HG03060 (cell line): ENCODE data around the gene HSPA12A.
"Not testable (repeated sequence)": the region's sequence is repeated elsewhere in the genome, so short reads cannot be mapped to it uniquely, and the experiment has no call there.

Experiments
- ATAC-seq: cut with Tn5 transposase; IDR thresholded peaks from one replicate; pipeline ENCODE4 v1.9.1; 2021; ENCODE audit warnings: low read depth, moderate number of reproducible peaks; ENCODE audit not compliant: unreplicated experiment

The HSPA12A gene

DNA sequence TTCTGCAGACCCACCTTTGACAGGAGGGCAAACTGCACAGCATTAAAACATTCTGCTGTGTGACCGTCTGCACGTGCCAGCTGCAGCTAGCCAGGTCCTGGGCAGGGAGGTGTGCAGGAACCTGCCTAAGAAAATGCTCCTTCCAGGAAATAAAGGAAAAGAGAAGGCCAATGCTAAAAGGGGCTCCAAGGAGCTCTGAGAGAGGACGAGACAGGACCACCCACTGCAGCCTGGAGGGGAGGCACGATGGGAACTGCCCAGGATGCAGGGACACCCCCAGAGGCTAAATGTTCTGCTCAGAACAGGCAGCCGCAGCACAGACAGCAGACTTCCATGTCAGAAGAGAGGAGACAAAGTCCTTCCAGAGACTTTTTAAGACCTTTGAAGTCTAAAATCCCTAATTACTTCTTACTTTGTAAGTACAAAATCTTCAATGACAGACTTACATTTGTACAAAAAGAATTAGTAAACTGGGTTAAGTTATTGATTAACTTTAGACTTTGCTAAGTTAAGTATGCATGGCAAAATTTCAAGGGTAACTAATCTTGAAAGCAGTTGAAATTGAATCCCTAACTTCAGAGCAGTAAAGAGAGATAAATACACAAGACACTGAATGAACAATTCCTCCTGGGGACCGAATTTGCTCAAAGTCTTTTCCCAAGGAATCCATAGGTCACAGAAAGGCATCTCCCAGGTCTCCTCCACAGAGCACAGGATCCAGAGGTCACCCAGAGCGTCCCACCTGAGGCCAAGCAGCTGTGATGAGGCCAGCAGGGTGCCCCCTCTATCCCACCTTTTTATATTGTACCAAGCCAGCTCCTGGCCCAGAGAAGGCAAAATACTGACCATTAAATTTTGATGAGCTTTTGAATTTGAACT lies 21.5 kb downstream of the HSPA12A start:
- no peak for ATAC-seq

DNA sequence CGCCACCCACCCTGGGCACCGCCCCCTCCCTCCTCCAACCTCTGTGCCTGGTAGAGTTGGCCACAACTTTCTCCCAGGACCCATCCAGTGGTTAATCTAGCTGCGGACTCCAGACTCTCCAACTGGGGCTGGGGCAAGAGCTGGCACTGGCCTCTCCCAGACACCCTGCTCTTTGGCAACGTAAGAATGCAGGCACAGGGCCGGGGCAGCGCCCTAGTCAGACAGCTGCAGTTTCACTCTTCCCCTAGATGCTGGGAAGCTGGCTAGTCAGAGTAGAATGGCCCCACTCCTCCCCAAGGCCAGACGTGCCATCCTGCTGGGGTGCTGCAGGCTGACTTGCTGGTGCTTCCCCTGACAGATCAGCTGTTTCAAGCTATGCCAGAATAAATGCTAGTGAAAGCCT lies 22.1 kb downstream of the HSPA12A start:
- ATAC-seq: no peak

DNA sequence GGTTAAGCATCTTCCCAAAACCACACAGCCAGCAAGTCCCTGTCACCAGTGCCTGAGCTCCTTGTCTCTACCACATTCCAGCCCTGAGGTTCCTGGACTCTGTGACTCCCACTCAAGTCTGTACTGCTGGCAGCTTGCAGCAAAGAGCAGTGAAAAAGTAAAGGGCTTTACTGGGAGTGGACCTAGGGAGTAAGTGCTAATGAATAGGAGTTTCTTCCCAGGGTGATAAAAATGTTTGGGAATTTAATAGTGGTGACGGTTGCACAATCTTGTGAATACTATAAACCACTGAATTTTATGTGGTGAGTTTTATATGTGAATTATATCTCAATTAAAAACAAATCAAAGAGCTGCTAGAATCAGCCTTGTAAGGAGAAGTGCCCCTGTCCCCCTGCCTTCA lies 22.6 kb downstream of the HSPA12A start:
- no peak for ATAC-seq

DNA sequence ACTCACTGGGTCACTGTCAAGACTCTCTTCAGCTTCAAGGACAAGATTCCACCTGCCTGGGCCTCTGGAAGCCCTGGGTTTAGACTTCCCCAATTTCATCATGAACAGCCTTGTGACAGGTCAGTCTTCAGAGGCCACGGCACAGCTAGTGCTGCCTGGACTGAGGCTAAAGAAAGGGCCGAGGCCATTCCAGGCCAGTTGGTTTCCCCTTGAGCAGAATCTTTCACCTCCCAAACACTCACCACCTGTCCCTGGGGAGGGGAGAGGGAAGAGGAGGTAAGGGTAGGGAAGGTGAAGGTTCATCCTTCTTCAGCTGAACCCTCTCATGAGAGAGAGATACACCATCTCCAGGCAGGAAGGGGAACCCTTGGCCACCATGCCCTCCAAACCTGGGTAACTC lies 24.3 kb downstream of the HSPA12A start:
- ATAC-seq: no peak

DNA sequence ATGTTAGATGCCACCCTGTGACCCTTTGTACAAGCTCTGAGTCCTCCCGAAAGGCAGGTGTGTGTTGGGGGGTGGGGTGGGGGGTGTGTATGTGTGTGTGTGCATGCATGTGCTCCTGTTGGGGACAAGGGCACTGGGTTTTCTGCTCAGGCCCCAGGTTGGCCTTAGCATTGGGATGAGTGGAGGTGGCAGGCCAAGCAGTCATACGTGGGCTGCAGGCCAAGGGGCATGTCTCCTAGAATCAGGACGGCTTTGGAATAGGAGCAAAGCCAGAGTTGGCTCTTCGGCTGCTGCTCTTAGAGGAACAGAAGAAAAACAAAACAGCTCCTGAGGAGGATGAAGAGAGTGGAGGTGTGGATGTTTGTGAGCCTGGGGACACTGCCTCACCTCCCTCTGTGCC lies 26.0 kb downstream of the HSPA12A start:
- no peak for ATAC-seq

DNA sequence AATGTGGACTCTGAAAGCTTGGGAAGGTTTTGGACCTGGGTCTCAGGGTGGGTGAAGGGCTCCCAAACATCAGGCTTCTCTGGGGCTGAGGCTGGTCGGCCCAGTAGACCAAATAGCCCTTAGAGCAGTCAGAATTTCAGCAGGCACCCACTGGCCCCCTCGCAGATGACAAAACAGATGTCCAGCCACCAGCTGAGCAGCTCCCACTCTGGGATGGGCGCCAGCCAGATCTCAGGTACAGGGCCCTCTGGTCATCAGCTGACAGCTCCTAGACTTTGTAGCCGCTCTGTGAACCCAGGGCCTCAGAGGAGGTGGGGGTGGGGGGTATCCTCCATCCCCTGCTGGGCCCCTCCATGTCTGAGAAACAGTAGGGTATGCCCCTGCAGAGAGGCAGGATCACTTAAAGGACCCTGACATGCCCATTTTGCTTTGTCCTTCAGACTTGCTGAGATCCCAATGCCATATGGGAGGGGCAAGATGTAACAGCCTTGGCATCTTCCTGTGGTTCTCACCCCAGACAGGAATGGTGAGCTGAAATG lies 26.5 kb downstream of the HSPA12A start:
- ATAC-seq: no peak

DNA sequence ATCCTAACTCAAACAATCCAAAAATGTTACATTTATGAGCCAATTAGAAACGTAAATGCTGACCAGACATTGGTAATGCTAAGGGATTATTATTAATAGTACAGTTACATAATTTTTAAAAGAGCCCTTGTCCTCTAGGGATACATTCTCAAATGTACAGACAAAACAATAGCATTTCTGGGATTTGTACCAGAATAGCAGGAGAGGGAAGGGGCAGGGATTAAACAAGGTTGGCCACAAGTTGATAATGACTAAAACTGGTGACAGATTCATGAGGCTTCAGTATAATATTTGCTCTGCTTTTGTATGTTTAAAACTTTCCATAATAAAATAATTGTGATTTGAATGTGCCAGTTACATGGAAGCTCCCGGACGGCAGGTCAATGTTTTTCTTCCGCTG lies 27.0 kb downstream of the HSPA12A start:
- no peak for ATAC-seq

DNA sequence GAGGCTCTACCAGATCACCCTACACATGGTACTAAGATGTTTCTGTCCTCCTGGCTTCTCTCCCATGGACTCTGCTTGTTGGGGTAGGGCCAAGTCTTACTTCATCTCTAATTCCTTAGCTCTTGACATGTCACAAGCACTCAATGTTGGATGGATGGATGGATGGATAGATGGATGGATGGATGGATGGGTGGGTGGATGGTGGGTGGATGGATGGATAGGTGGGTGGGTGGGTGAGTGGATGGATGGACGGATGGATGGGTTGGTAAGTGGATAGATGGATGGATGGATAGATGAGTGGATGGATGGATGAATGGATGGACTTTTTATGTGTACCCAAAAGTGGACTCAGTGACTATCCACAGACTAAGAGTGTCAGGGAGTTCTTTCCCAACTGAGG lies 28.5 kb downstream of the HSPA12A start:
- no peak for ATAC-seq

DNA sequence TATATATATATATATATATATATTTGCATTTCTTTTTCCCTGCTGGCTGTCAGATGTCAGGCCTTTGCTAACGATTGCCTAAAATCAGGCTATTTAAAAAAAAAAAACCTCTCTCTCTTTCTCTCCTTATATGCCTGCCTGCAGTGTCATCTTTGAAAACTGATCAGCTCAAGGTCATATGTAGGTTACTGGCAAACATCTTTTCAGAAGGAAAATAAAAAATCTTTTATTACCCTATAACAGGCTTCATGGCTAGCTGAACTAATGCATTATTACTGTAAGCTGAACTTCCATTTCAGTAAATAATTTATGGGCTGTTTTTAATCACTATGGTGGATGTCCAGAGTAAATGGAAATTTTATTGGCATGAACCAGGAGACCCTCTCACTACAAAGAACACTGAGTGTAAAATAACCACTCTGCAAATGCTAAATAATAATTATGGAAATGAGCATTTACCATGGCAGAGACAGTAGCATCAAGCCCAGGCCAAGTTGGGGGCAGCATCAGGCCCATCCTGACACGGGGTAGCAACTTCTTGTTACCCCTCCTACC lies 29.3 kb downstream of the HSPA12A start:
- ATAC-seq: no peak

DNA sequence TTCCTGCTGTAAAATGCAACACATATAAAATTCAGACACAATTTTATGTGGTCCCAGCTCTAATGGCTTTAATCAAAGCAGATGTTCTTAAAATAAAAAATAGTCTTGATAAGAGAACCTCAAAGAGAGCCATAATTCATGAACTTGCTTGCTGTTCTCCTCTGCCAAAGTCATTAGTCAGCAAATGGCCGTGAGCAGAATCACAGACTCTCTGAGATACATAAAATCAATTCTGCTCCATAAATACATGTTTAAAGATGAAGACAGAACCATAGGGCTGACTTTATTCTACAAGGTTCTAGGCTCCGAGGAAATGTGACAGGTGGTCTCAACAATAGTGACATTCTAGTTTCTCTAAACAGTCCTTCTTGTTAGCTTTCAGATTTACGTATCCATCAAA lies 29.8 kb downstream of the HSPA12A start:
- no peak for ATAC-seq

DNA sequence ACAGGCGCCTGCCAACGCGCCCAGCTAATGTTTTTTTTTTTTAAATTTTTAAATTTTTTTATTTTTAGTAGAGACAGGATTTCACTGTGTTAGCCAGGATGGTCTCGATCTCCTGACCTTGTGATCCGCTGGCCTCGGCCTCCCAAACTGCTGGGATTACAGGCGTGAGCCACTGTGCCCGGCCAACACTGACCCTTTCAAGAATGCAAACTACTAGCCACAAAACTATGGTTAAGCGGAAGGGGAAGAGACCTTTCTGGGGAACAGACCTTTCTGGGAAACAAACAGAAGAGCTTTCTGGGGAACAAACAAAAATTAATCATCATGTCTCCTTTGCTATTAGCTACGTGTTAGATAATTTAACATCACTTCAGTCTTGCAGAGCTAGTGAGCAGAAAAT lies 30.6 kb downstream of the HSPA12A start:
- ATAC-seq: not testable (repeated sequence)

DNA sequence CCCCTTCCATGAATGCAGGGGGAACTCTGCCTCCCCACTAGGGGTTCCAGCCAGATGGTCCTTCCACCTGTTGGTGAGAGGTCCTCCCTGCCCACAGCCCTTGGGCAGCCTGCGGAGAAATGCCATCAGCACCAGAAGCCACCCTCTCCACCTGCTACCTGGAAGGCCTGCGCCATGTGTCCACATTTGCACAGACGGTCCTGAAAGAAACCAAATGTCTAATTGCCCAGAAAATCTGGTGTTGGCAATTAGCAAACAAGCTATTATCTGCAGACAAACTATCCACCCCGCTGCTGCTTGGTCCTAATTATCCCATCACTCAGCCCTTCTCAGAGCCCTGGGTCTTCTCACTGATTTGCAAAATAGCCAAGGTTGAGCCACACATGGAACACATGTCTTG lies 32.3 kb downstream of the HSPA12A start:
- no peak for ATAC-seq

DNA sequence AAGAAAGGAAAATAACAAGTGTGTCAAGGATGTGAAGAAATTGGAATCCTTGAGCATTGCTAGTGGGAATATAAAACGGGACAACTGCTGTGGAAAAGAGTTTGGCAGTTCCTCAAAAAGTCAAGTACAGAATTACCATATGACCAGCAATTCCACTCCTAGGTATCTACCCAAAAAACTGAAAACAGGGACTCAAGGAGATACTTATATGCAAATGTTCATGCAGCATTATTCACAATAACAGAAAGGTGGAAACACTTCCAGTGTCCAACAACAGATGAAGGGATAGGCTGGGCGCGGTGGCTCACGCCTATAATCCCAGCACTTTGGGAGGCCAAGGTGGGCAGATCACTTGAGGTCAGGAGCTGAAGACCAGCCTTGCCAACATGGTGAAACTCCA lies 33.5 kb downstream of the HSPA12A start:
- no peak for ATAC-seq

DNA sequence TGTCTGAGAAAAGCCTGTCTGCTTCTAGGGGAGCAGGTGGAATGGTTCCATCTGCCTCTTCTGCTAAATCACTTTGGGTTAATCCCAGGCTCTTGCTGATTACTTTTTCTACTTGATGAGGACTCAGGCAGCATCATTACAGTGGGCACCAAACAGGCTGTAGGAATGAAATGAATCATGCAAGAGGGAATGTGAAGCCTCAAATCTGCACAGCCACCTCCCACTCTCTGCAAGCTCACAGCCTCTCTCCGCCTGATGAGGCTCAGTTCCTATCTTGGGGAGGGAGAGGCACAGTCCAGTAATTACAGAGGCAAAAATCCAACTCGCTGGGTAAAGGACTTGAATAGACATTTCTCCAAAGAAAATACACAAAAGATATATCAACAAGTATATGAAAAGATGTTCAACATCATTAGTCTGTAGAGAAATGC lies 34.0 kb downstream of the HSPA12A start:
- no peak for ATAC-seq

DNA sequence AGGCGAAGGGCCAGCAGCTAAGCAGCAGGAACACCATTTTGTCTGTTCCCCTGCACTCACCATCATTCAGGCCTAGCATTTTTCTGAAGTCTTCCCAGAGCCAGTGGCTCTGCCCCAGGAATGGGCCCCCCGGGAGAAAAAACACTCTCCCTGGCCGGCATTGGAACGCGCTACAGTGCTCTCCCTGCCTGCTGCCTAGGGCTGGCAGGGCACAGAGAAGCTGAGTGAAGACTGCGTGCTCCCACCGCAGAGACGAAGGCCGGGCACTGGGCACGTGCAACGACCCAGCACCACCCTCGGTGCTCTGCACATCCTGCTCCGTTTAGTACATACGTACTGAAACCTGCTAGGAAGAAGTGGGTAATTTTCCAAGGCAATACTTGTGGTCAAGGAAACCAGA lies 34.4 kb downstream of the HSPA12A start:
- ATAC-seq: no peak

DNA sequence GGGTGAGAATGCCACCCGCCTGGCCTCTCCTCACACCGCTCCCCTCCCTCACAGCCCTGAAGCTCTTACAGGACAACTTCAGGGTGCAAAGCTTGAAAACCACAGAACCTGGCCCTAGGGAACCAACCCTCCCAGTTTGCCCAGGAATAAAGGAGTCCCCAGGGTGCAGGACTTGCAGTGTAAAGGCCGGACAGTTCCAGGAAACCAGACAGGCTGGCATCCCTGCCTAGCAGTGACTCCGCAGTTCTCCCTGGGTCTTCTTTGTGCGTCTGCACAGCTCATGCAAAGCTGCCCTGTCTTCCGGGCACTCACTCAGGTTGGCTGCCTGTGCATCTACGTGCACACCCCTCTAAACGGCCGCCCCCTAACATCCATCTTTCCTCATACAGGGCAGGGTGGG lies 36.1 kb downstream of the HSPA12A start:
- ATAC-seq: no peak

DNA sequence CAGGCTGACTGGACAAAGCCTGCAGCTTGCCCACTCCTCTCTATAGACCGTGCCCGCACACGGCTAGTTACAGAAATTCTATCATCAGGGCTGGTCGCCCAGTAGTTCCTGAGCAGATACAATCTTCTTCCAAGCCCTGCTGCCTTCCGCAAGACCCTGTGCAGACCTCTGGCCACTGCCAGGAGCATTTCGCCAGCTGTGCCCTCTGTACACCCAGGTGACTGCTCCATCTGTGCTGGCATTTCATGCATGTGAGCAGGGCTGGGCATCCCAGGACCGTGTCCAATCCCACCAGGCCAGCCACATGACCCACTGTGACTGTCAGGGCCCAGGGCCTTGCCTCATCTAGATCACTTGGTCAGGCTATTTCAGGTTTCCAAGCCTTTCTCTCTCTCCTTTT lies 36.9 kb downstream of the HSPA12A start:
- no peak for ATAC-seq

DNA sequence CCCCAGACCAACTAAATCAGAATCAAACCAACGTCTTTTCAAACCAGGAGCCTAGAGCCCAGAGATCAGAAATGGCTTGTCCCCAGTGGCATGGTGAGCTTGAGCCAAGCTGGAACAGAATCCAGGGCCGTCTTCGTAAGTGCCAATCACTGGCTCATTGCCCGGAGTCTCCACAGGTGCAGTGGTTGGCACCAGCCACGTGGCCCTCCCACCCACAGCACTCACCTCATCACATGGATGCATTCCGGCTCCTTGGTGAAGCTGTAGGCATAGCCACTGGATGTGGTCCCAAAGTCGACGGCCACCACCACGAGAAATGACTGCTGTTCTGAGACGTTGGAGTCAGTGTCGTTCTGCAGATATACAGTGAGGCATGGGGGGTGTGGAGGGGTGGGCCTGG lies 37.4 kb downstream of the HSPA12A start:
- ATAC-seq: no peak

DNA sequence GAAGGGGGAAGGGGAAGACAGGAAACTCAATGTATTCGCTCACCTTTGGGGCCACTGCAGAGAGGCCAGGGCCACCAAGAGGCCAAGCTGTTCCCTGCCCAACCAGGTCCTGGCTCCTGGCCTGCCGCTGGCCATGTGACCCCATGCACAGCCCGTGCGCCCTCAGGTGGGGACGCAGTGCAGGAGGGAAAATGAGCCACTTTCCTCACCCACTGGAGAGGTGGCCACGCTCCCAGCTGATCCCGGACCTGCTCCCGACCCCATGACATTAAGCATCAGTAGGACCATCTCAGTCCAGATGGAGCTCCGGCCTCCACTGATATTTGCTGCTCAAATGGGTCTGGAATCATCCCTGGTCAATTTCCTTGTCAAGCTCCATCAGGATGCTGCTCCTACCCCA lies 40.2 kb downstream of the HSPA12A start:
- no peak for ATAC-seq

DNA sequence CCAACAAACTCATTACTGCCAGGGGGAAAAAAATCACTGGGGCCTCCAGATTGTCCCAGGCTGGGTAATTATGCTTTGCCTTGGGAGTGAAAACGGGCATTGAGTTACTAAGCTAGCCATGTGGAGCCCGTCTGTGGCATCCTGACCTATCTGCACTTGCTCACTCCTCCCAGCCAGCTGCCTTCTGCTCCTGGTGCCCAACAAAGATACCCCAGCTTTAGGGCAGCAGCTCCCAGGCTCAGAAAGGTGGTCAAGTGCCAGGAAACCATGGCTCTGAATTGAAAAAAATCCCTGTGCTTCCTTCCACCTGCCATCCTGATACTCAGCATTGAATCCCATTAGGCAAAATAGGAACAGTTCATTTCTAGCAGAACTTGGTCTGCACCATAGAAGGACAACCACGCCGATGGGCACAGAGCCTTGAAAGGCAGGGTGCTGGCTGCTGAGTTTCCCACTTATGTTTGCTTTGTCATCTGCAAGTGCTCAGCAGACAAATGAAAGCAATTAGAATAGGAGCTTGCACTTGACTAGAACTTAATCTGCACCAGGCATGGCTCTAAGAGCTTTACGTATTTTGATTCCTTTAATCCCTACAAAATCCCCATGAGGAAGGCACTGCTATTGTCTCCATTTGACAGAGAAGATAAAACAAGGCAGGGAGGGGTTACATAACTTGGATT lies 42.8 kb downstream of the HSPA12A start:
- no peak for ATAC-seq

DNA sequence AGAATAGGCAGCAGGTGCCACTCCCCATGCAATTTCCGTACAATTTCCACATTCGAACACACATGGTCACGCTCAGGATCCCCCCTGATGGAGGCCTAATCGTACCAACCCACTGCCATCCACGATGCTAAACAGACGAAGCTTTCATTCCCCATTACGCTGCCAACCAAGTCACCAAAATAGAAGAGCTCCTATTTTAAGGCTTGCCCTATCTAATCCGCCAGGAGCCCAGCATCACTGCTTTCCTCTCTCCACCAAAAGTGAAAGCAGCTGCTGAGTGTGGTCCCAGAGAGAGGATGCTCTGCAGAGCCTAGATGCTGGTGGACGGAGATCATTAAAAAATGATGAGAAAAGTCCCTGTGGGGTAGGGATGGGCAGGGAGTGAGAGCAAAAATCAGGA lies 43.3 kb downstream of the HSPA12A start:
- ATAC-seq: no peak

DNA sequence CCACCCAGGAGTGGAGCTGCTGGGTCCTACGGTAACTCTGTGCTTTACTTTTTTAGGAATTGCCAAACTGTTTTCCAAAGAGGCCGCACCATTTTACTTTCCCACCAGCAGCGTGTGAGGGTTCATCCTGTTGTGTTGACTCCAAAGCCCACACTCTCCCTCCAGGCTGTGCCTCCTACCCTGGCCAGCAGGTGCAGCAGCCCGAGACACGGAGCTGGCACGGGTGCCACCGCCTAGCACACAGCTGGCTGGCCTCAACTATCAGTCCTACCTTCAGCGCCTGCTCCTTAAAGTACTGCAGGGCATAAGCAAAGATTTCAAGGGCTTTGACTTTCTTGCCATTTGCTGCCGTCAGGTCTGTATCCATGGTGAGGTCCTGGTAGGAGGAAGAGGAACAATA lies 44.0 kb downstream of the HSPA12A start:
- ATAC-seq: no peak
